MM.1S (cell line): Measurements from ENCODE around the gene ZDHHC1.
A peak's percentile ranks its signal among the peaks of the same experiment; 100 is the strongest.

ENCODE experiments used
- DNase-seq: peaks from one replicate; pipeline ENCODE4 v3.0.0-alpha.2; 2015
- H2AFZ ChIP-seq: fragments of 300-600 bp; sonication (generic); 2 replicates; pipeline ENCODE4 v1.6.0; 2016; ENCODE audit warnings: antibody characterized with exemption, low read length
- H3F3A ChIP-seq: fragments of 300-600 bp; sonication (generic); 2 replicates; pipeline ENCODE4 v1.6.1; 2016; ENCODE audit warnings: mild to moderate bottlenecking, antibody characterized with exemption, low read length, moderate library complexity, mixed read lengths; ENCODE audit not compliant: insufficient read depth
- H3K27ac ChIP-seq: fragments of 300-600 bp; sonication (generic); 2 replicates; pipeline ENCODE4 v1.5.1; 2016; ENCODE audit warnings: mild to moderate bottlenecking, low read length
- H3K27me3 ChIP-seq: fragments of 300-600 bp; sonication (generic); replicated peaks from 2 replicates; pipeline ENCODE4 v1.6.0; 2016; ENCODE audit warnings: low read length; ENCODE audit not compliant: insufficient read depth
- H3K36me3 ChIP-seq: fragments of 300-600 bp; sonication (generic); replicated peaks from 2 replicates; pipeline ENCODE4 v1.6.1; 2016; ENCODE audit warnings: mild to moderate bottlenecking, low read length, mixed read lengths; ENCODE audit not compliant: insufficient read depth
- H3K4me1 ChIP-seq: fragments of 300-600 bp; sonication (generic); 2 replicates; pipeline ENCODE4 v1.6.1; 2016; ENCODE audit warnings: low read length, mixed read lengths
- H3K4me2 ChIP-seq: fragments of 300-600 bp; sonication (generic); 2 replicates; pipeline ENCODE4 v1.6.0; 2016; ENCODE audit warnings: low read depth, low read length
- H3K4me3 ChIP-seq: fragments of 300-600 bp; sonication (generic); 2 replicates; pipeline ENCODE4 v1.5.1; 2016; ENCODE audit warnings: low read length, mixed read lengths
- H3K79me2 ChIP-seq: fragments of 300-600 bp; sonication (generic); 2 replicates; pipeline ENCODE4 v1.6.1; 2016; ENCODE audit warnings: mixed run types, low read length, mixed read lengths
- H3K9ac ChIP-seq: fragments of 300-600 bp; sonication (generic); 2 replicates; pipeline ENCODE4 v1.6.1; 2016; ENCODE audit warnings: low read length, mixed read lengths
- H3K9me2 ChIP-seq: fragments of 300-600 bp; sonication (generic); replicated peaks from 2 replicates; pipeline ENCODE4 v1.6.1; 2016; ENCODE audit warnings: mild to moderate bottlenecking, low read length, mixed read lengths; ENCODE audit not compliant: insufficient read depth
- H3K9me3 ChIP-seq: fragments of 300-600 bp; sonication (generic); replicated peaks from 2 replicates; pipeline ENCODE4 v1.6.1; 2016; ENCODE audit warnings: mild to moderate bottlenecking, low read length, mixed read lengths; ENCODE audit not compliant: insufficient read depth
- H4K20me1 ChIP-seq: fragments of 300-600 bp; sonication (generic); 2 replicates; pipeline ENCODE4 v1.6.1; 2016; ENCODE audit warnings: mild to moderate bottlenecking, low read length, moderate library complexity, mixed read lengths; ENCODE audit not compliant: insufficient read depth
- CTCF ChIP-seq: fragments of 300-600 bp; sonication (generic); IDR thresholded peaks from 2 replicates; pipeline ENCODE4 v1.5.1; 2016; ENCODE audit warnings: antibody characterized with exemption, low read length, mixed read lengths
- EZH2 ChIP-seq: fragments of 300-600 bp; sonication (generic); optimal IDR thresholded peaks from 2 replicates; pipeline ENCODE3; 2017; ENCODE audit warnings: low read depth, mild to moderate bottlenecking, antibody characterized with exemption, low read length, mixed read lengths
- EZH2phosphoT487 ChIP-seq: fragments of 300-600 bp; sonication (generic); IDR thresholded peaks from 2 replicates; pipeline ENCODE4 v1.6.1; 2018; ENCODE audit warnings: antibody characterized with exemption, low read length

ZDHHC1 gene

GRCh38 chr16:67428146-67428731, 12.0 kb upstream of the ZDHHC1 start:
- Histone ChIP-seq H3K79me2 (no peaks in the 10 kb centered on the region), H3K9ac (no peak overlapping the region), H3K27ac (no peak overlapping the region), H3K4me2 (no peak overlapping the region), H3K9me2 (no peaks in the 10 kb centered on the region), H3K27me3 (peaks cover 61% of the 10 kb centered on the region), H3K4me1 (no peaks in the 10 kb centered on the region), H3K4me3 (no peak overlapping the region), H3K9me3 (no peaks in the 10 kb centered on the region), H3F3A (no peaks in the 10 kb centered on the region), H3K36me3 (no peaks in the 10 kb centered on the region), H4K20me1 (no peaks in the 10 kb centered on the region), H2AFZ (no peak overlapping the region)
- TF ChIP-seq CTCF (peak; percentile 75), EZH2 (no peak)
- peak; percentile 43 for DNase-seq

GRCh38 chr16:67426950-67427349, 10.7 kb upstream of the ZDHHC1 start:
- H3K36me3 ChIP-seq: no peaks in the 10 kb centered on the region
- no peak for DNase-seq
- no peaks in the 10 kb centered on the region for H3K79me2 ChIP-seq
- TF ChIP-seq EZH2: no peak
- no peak for TF ChIP-seq EZH2phosphoT487
- TF ChIP-seq CTCF: no peak
- no peaks in the 10 kb centered on the region for H3F3A ChIP-seq
- no peaks in the 10 kb centered on the region for H4K20me1 ChIP-seq
- no peak overlapping the region for H3K27ac ChIP-seq
- no peak overlapping the region for H3K4me3 ChIP-seq
- no peaks in the 10 kb centered on the region for H3K9me3 ChIP-seq
- no peak overlapping the region for H3K9ac ChIP-seq
- peaks cover 63% of the 10 kb centered on the region for H3K27me3 ChIP-seq
- no peaks in the 10 kb centered on the region for H3K9me2 ChIP-seq
- no peaks in the 10 kb centered on the region for H3K4me1 ChIP-seq
- no peak overlapping the region for H2AFZ ChIP-seq
- no peak overlapping the region for H3K4me2 ChIP-seq

- no peak overlapping the region for H2AFZ ChIP-seq
- no peaks in the 10 kb centered on the region for H4K20me1 ChIP-seq
- H3F3A ChIP-seq: no peaks in the 10 kb centered on the region
- no peaks in the 10 kb centered on the region for H3K4me1 ChIP-seq
- DNase-seq: no peak
- H3K27me3 ChIP-seq: peaks cover 63% of the 10 kb centered on the region
- H3K9me3 ChIP-seq: no peaks in the 10 kb centered on the region
- TF ChIP-seq CTCF (no peak), EZH2 (no peak), EZH2phosphoT487 (no peak)
- H3K4me2 ChIP-seq: no peak overlapping the region
- no peak overlapping the region for H3K27ac ChIP-seq
- H3K4me3 ChIP-seq: no peak overlapping the region
- no peak overlapping the region for H3K9ac ChIP-seq
- no peaks in the 10 kb centered on the region for H3K79me2 ChIP-seq
- no peaks in the 10 kb centered on the region for H3K36me3 ChIP-seq
- no peaks in the 10 kb centered on the region for H3K9me2 ChIP-seq
Observed at GRCh38 chr16:67426022-67426421, 9.7 kb upstream of the ZDHHC1 start.
